HG02763 (cell line): ENCODE measurements around the gene DPH1.

Experiments used
- ATAC-seq: cut with Tn5 transposase; IDR thresholded peaks from one replicate; pipeline ENCODE4 v1.9.1; 2021; ENCODE audit warnings: mild to moderate bottlenecking, moderate library complexity; ENCODE audit not compliant: unreplicated experiment

Gene DPH1

DNA sequence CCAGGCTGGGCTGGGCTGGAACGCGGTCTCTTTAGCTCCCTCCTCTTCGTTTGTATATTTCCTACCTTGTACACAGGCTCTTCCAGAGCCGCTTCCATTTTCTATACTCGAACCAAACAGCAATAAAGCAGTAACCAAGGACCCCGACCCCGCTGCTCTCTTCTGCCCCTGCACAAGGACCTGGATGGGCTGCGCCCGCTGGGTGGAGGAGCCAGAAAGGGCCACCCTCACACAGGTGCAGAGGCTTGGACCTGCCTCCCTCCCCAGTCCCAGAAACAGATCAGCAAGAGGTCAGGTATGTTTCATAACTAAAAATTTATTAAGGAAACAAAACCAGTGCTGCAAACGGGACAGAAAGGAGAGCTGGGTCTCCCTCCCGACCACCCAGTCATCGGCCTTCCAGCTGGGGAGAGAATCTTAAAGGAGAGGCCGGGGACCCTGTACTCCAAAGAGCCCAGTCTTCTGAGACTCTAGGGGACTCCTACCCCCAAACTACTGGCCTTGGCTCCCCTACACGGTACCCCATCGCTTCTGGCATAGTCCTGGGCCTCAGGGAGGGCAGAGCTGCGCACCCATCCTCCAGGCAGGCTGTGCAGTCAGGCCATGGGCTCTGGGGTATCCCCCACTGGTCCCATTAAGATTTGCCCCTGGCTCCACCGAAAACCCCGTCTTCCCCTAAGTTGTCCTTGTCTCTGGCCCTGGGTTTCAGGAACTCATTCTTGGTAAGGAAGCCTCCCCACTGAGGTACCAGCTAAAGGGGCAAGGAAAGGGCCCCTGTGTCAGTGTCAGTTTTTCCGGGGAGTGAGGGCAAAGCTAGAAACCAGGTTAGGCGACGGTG lies 29.8 kb downstream of the DPH1 start:
- no peak for ATAC-seq

DNA sequence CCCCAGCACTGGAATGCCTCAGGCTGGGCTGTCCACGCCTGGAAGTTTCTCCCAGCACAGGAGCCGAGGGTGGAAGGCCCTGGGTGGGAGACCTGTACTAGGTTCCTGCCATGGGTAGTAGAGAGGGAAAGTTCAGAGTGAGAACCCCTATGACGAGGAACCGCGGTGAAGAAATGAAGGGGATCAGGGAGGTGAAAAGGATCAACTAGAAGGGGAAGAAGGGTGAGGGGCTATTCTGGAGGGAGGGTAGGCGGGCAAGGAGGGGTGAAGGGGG lies 30.4 kb downstream of the DPH1 start:
- ATAC-seq: no peak

DNA sequence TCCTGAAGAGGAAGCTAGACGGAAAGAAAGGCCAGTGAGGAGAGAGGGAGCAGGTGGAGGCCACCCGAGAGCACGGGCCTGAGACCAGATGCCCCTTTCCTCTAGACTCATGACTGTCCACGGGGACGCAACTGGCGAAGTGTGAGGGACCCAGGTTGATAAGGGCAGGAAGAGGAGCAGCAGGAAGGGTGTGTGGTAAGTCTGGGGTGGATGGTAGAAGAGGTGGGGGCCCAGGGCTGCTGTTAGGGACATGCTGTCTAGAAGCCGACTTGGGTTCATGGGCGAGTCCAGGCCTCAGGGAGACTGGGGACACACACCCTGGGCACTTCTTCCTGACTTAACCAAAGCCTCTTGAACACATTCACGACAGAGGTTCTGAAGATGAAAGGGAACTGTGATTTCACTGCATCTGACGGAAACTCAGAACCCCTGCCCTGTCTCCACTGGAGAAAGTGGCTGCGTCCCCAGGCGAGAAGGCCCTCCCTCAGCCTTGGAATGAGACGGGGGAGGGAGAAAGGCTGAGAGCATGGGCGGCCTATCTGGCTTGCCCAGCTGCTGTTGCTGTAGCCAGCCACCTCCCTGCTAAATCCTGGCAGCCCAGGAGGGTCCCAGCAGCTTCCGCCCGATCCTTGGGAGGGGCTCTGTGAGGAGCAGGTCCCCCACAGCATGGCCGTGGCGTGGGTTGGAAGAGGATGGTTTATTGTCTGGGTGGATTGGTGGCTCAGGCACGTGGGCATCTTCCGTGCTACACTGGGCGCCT lies 30.9 kb downstream of the DPH1 start:
- no peak for ATAC-seq

DNA sequence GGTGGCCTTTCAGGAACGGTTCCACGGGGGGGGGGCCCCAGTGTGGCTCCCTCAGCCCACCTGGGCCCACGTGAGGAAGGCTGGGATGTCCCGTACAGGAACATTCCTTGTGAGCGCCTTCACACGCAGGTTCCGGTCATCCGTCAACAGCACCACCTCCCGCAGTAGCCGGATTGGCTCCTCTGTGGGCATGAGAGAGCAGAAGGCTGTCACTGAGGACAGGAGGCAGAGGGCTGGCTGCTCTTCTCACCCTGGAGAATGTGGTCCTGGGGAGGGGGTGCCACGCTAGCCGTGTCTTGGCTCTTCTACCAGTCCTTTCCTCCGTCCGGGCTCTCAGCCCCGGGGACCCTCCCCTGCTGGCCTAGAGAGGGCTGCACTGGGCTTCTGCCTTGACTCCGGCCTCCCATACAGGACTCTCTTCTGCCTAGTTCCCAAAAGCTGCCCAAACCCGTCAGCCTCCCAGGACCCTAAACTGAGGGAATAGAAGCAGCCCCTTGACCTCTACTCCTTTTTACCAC lies 31.5 kb downstream of the DPH1 start:
- no peak for ATAC-seq

DNA sequence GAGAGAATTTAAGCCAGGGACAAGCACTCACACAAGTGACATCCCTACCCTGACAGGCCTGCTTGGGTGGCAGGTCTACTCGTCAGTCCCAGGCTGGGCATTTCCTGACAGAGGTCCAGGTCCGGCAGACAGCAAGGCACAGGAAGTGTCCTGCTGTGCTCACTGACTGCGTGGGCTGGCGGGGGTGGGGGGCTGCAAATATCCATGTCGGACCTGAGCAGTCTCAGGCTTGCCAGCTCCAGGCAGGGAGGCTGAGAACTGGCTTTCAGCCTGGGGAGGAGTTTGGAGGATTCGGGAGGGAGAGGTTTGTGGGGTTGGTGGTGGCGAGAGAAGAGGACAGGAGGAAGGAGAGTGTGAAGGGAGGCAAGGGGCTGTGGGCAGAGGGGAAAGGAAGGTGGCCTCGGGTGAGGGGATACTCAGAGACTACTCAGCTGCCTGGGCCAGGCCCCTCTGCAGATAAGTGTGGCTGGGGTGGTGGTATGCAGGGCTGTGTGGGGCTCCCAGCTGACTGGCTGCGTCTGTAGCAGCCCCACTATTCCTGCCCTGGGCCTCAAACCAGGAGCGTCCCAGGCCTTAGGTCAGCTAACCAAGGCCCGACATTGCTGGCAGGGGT lies 32.7 kb downstream of the DPH1 start:
- no peak for ATAC-seq

DNA sequence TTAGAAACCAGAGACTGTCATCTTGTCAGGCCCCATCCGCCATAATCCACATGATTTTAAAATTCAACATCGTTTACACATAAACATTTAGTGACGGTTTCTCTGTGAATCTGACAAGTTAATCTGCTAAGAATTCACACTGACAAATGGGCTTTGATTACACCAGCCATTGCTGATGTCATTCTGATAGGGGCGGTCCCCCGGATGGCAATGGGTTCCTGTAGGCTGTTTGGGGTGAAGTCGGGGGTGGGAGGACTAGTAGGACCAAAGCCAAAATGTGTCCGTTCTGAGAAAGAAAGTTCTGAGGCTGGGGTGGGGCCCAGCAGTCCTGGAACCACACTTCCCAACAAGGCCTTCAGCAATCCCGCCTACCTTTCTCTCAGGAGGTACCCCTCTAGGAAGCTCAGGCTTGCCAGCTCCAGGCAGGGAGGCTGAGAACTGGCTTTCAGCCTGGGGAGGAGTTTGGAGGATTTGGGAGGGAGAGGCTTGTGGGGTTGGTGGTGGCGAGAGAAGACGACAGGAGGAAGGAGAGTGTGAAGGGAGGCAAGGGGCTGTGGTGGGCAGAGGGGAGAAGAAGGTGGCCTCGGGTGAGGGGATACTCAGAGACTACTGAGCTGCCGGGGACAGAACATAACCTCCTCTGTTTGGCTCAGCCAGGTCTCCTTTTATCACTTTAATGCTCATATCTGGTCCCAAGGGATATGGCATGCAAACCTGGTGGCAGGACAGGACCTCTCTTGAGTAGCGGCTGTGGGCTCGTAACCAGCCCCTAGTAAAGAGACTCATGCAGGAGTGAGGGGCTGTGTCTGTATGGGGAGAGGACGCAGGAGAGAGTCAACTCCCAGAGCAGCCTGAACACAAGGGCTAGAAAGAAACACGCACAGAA lies 33.6 kb downstream of the DPH1 start:
- no peak for ATAC-seq

DNA sequence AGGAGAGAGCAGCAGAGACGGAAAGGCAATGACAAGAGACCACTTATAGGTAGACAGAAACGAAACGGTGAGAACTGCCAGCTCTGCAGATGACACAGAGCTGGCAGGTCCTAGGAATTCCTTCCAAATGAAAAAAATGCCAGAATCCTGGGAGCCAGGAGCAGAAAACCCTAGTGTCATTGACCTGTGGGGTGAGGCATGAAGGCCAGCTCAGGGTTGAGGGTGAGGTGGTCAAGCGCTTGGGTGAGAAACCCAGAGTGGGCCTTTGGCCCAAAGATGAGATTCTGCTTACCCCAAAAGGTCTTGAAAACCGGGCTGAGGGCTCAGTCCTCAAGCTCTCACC lies 34.2 kb downstream of the DPH1 start:
- no peak for ATAC-seq

DNA sequence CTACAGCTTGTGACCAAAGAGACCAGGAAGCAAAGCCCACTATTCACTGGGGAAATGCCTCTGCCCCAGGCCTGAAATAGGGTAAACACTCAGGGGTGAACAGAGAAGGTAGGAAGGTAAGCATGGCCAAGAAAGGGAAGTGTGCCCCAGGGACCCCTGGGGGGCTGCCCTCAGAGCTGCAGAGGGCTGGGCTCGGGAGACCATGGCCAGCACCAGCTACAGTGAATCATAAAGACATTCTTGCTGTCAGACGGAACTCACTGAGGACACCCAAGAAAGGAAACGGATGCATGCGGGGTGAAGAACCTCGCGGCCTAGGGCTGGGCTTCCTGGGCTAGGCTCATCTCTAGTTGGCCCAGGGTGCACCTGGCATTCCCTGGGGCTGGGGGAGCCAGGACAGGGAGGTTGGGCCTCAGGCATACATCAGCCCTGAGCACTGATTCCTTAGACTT lies 34.6 kb downstream of the DPH1 start:
- ATAC-seq: no peak

DNA sequence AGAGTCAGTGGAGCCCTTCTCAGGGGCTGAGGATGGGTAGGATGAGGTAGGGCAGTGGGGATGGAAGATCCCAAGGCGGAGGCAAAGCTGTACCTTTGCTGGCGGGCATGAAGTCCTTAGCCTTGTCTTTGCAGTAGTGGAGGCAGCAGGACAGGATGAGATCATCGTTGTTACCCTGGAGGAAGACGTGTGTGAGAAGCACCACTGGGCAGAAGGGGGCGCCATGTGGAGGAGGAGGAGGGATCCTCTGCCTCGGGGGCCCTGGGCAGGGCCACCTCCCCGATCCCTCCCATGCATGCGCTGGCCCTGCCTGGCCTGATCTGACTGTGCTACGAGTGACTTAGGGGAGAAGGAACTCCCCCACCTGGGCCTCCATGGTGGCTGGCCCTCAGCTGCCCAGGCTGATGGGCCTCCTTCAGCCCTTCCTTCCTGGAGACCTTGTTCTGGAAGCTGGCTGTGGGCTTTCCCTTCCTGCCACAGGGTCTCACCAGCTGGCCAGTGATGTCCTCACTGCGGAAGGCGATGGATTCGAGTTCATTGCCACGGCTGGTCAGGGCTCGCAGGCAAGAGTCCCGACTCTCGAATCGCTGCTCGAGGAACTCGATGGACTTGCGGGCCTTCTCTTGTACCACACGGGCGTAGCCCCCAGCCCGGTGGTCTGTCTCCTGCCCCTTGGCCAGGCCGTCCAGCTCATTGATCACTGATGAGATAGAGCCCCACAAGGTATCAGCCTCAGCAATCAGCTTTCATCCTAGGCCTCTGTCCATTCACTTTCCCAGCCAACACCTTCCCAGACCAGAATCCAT lies 35.2 kb downstream of the DPH1 start:
- ATAC-seq: no peak

DNA sequence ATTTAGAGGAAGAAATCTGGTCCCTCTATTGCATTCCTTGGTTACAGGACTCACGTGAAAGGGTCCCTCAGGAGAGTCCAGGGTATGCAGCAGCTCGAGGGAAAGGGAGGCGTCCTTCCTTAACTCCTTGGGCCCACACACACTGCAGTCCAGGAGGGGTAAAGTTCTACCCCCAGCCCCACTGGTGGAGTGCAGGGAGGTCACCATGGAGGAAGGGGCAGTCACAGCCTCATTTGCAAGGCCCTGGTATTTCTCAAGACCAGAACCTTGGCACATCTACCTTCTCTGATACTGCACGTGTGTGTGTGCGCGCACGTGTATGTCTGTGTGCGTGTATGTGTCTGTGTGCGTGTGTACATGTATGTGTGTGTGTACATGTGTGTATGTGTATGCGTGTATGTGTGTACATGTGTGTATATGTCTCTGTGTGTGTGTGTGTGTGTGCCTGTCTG lies 36.0 kb downstream of the DPH1 start:
- ATAC-seq: no peak

DNA sequence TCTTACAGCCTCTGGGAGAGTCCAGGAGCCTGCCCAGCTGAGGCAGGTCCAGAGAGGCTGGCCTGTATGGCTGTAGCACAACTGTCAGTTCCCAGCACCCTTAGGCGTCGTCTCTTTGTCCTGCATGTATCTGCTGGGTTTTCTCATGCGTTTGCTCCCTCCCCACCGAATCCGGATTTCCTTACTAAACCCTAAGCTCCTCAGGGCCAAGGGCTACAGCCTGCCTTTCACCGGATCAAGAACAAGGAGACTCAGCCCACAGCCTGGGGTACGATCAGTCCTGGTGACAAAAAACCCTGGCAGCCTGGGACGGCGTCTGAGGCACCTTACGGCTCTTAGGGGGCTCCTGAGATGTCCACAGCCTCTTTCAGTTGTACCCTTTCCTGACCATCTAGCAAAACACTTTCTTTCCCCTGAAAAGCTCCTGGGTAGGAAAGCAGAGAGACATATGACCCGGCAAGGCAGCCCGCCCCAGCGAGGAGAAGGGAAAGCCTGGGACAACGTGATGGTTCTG lies 37.2 kb downstream of the DPH1 start:
- ATAC-seq: no peak

DNA sequence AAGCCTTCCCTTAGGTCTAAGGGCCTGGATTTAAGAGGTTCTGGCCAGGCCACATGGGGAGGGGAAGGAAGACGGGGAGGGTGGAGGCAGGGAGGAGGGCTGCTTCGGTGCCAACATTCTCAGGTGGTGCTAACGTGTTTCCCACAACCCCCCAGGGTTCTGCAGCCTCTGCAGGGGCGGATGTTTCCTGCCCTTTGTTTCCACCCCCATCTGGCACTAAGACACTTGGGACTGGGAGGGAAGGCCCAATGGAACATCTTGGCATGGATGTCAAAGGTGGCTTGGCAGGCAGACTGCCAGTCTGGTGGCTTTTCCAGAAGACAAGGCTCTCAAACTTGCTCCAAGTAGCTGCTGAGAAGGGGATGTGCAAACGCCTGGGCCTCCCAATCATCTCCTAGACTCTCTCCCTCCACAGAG lies 37.7 kb downstream of the DPH1 start:
- no peak for ATAC-seq

DNA sequence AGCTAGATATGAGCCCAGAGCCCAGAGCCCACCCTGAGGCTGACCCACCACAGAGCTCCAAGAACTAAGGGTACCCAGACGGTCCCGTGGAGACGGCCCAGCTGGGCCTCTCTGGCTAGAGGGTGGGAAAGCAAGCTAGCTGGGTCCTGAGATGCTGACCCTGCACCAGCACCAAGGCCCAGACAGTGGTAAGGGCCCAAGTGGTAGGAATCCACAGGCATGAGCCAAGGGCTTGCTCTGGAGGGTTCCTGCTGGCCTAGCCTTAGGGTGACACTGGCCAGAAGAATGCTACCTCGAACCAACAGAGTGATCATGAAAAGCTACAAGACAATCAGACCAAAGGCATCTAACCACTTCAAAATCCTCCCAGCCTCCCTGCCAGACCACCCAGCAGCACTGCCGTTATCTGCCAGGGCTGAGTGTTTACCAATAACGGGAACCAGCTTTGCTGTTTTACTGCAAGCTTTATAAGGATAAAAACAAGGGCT lies 38.1 kb downstream of the DPH1 start:
- no peak for ATAC-seq

DNA sequence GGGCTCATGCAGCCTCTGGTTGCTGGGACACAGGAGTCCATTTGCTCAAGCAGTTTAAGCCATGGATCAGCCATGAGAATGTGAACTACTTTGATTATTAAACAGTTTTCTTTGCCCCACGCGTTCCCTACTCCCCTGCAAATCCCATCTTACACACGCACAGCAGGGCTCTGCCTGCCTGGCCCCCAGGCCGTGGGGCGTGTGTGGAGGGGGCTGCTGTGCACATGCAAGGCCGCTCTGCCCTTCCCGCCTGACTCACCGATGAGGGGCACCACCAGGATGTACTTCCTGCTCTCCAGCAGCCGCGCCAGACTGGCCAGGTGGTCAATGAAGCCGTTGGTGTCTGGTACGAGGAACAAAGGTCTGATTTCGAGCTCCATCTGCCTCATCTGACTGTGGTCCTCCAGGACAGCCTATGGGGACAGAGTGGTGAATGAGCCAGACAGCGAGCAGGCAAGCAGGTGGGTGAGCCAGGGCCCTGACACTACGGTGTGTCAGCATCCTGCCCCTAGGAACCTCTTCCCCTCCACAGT lies 38.6 kb downstream of the DPH1 start:
- ATAC-seq: no peak

DNA sequence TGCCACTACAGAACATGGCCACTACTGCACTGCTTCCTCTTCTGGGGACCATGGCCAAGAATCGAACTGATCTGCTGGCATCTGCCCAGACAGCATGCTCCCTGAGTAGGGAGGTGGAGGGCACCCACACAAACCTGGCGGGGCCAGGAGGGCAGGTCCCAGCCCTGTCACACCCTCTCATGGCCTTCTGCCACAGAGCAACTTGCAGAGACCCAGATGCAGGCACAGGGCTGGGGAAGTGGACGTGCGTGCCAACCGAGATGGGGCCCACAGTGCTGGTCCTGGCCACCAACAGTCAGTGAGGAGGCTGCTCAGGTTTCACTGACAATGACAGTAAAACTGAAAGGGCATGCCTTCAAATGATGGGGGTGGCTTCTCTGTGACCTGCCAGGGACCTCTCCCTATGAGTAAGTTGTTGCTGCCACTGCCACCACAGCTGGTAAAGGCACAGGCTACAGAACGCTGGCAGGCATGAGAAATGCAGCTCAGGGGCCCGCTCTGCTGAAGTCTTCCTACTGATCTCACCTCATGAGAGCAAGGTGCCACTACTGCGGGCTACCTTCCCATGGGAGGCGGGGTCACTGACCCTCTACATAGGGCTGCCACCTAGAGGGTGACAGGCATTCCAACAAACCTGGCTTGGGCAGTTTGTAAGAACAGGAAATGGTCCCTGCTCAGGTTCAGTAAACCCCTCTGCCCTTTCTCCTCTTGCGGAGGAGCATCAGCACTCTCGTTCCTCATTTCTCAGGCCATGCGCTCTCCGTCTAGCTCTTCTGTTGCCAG lies 40.5 kb downstream of the DPH1 start:
- ATAC-seq: peak; percentile 68

DNA sequence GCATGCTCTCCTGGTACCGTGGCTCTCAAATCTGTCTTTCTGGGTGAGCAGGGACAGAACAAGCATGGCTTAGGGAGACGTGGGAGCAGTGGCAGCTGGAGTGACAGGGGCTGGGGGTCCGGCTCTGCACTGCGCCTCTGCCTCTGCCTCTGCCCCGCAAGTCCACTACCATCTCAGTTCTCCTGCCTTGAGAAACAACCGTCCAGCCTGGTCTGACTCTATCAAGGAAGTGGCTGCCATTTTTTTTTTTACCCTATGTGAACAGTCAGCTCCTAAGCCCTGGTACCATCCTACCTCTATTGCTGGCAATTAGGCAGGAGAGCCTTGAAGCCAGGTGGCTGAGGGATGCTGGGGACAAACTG lies 41.1 kb downstream of the DPH1 start:
- ATAC-seq: no peak

DNA sequence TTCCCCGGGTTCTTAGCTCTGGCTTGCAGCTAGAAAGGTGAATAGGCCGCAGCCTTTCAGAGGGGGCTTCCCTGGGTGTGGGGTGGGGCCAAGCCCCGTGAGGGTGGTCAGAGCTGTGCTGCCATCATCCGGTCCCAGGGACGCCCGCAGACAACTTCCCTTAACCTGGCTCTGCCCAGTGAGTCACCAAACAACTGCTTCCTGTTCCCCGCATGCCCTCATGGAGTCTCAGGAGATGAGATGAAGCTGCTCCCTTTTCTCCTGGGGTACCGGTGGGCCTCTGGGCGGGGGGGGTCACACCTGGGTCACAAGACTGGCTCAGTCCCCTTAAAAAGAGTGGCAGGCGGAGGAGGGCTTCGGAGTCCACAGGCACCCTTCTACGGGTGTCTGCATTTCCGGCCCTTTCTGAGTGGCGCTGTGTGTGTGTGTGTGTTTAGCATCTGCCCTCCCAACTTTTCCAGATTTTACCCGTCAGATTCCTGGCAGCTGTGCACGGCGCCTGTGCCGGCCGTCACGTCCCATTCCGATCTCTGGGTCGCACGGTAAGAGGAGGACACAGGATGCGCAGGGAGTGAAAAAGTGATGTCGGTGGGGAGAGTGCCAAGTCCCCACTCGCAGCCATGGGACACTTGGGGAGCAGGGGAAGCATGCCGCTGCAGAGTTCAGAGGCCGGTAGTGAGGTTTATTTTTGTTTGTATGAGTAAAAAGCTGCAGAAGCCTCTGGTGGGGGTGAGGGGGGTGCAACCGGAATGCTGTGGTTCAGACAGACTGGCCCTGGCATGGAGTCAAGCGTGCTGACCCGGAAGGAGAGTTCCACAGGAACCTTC lies 41.7 kb downstream of the DPH1 start:
- no peak for ATAC-seq

DNA sequence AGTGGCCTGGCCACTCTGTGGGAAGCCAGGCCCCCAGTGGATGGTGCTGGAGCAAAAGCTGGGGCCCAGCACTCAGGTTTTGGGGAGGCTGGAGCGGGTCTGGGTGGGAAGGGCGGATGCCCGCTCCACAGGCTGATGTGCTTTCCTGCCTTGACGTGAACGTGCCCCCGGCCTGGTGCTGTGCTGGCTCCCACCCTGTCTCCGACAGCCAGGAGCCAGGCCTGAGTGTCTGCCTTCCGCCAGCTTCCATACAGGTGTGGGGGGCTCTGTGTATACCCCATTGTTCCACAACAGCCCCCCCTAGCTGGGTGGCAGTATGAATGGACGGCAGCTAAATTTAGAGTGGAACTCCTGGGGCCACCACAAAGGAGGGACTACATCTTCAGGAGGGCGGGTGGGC lies 45.0 kb downstream of the DPH1 start:
- no peak for ATAC-seq
